Right lobe of liver (tissue), 4 donors: ENCODE measurements around the gene TUBA1C.

Experiments
- POLR2A ChIP-seq: fragments of 450-650 bp; IDR thresholded peaks from one replicate; pipeline ENCODE4 v1.6.1; 2017; ENCODE audit warnings: antibody characterized with exemption, mild to moderate bottlenecking
- TF ChIP-seq, protein P1 (sequence below), 4 donors: fragments of 200-600 bp in 3 of 4; fragments of 450-650 bp in 1 of 4; IDR thresholded peaks; one replicate each; pipeline versions ENCODE4 v1.5.1 to v1.8.0; 2016 to 2022; ENCODE audit warnings: antibody characterized with exemption in 4 of 4, mild to moderate bottlenecking in 2 of 4
- donor health status: DM: no; HTN: no; CAD: no.
- donor health status: DM: no; HTN: no; CAD: no.
- donor health status: DM: no; HTN: yes; CAD: no.

DNA sequence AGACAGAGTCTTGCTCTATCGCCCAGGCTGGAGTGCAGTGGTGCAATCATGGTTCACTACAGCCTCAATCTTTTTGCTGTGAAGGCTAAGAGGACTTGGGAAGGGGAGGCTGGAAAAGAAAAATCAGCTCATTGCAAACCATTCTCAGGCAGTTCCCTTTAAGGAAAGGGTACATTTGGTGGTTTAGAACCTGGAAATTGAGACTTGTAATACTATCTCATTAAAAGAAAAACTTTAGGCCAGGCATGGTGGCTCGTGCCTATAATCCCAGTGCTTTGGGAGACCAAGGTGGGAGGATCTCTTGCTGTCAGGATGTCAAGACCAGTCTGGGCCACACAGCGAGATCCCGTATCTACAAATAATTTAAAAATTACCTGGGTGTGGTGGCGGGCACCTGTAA, 21.3 kb upstream of the TUBA1C start:
- TF ChIP-seq, protein P1, sequence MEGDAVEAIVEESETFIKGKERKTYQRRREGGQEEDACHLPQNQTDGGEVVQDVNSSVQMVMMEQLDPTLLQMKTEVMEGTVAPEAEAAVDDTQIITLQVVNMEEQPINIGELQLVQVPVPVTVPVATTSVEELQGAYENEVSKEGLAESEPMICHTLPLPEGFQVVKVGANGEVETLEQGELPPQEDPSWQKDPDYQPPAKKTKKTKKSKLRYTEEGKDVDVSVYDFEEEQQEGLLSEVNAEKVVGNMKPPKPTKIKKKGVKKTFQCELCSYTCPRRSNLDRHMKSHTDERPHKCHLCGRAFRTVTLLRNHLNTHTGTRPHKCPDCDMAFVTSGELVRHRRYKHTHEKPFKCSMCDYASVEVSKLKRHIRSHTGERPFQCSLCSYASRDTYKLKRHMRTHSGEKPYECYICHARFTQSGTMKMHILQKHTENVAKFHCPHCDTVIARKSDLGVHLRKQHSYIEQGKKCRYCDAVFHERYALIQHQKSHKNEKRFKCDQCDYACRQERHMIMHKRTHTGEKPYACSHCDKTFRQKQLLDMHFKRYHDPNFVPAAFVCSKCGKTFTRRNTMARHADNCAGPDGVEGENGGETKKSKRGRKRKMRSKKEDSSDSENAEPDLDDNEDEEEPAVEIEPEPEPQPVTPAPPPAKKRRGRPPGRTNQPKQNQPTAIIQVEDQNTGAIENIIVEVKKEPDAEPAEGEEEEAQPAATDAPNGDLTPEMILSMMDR (IDR thresholded peaks at IDR 0.05): no peak
- TF ChIP-seq POLR2A: no peak
